H54 (cell line): ENCODE results near the gene TMEM198.

Experiments used
- DNase-seq: peaks from one replicate; pipeline ENCODE4 v3.0.0; 2011; ENCODE audit warnings: low spot score, mixed read lengths; ENCODE audit not compliant: insufficient read length
- FAIRE-seq: peaks from 3 replicates; lab custom pipeline; 2011; peaks lifted over from hg19 to GRCh38; lab: Jason Lieb, UNC
- POLR2A ChIP-seq: IDR thresholded peaks from 2 replicates; pipeline ENCODE4 v1.6.1; 2011; ENCODE audit warnings: low read depth, mild to moderate bottlenecking, low read length

Gene TMEM198

GRCh38 chr2:219571311-219572236 is 27.7 kb downstream of the TMEM198 start, which contains the start of gene OBSL1:
TSS of gene OBSL1 (minus strand) at chr2:219571539. CDS start at chr2:219571232, 307 bp downstream.
- peak; percentile 75 for DNase-seq
- peak; percentile 50; the same call in 1 of the 2 replicates for TF ChIP-seq POLR2A
- FAIRE-seq = no peak

- no peak for FAIRE-seq
- TF ChIP-seq POLR2A = no peak
Measured at GRCh38 chr2:219572237-219573001, 28.6 kb downstream of the TMEM198 start, which contains the start of gene INHA. TSS of gene INHA (plus strand) at chr2:219572310. CDS start at chr2:219572375, 65 bp downstream.

GRCh38 chr2:219573166-219573565 is 29.3 kb downstream of the TMEM198 start:
- FAIRE-seq = no peak
- TF ChIP-seq POLR2A = no peak
- DNase-seq = no peak

More at GRCh38 chr2:219572237-219573001, 28.6 kb downstream of the TMEM198 start, which contains the start of gene INHA:
- DNase-seq = no peak

- TF ChIP-seq POLR2A = no peak
- DNase-seq (no peak), FAIRE-seq (no peak)
Measured at GRCh38 chr2:219574484-219575311, 30.9 kb downstream of the TMEM198 start.

GRCh38 chr2:219575566-219576504 is 32.0 kb downstream of the TMEM198 start:
- DNase-seq = no peak
- no peak for FAIRE-seq
- TF ChIP-seq POLR2A = no peak

GRCh38 chr2:219576505-219577388 is 32.9 kb downstream of the TMEM198 start:
- no peak for TF ChIP-seq POLR2A
- no peak for FAIRE-seq
- no peak for DNase-seq

- DNase-seq (no peak), FAIRE-seq (no peak)
- TF ChIP-seq POLR2A = no peak
Measured at GRCh38 chr2:219578811-219579613, 35.2 kb downstream of the TMEM198 start.

GRCh38 chr2:219581346-219581745 is 37.5 kb downstream of the TMEM198 start:
- DNase-seq (no peak), FAIRE-seq (no peak)
- TF ChIP-seq POLR2A = no peak

- FAIRE-seq = no peak
- TF ChIP-seq POLR2A = no peak
- DNase-seq = no peak
Measured at GRCh38 chr2:219591091-219591490, 47.3 kb downstream of the TMEM198 start.

- FAIRE-seq (no peak), DNase-seq (no peak)
- no peak for TF ChIP-seq POLR2A
Measured at GRCh38 chr2:219592736-219593135, 48.9 kb downstream of the TMEM198 start.
